ENCODE measurements around the gene FERMT2.

- TF ChIP-seq RAD21 (IDR thresholded peaks at IDR 0.05; ENCODE audit: low read depth) = no peak
- TF ChIP-seq YY1 (IDR thresholded peaks at IDR 0.05; ENCODE audit: low read depth) = no peak
- TF ChIP-seq TAF1 (IDR thresholded peaks at IDR 0.05; ENCODE audit: low read depth) = no peak
- no peak for TF ChIP-seq EGR1 (IDR thresholded peaks at IDR 0.05)
- TF ChIP-seq CREB1 (IDR thresholded peaks at IDR 0.05; ENCODE audit: low read depth) = no peak
Measured at GRCh38 chr14:52882824-52883223, 68.0 kb downstream of the FERMT2 start.
